ENCODE measurements around the gene STBD1.
"Not testable (repeated sequence)": the region's sequence is repeated elsewhere in the genome, so short reads cannot be mapped to it uniquely, and the experiment has no call there.

The STBD1 gene

GRCh38 chr4:76334885-76335284 lies 28.4 kb downstream of the STBD1 start:
- no peak for DNase-seq

DNA sequence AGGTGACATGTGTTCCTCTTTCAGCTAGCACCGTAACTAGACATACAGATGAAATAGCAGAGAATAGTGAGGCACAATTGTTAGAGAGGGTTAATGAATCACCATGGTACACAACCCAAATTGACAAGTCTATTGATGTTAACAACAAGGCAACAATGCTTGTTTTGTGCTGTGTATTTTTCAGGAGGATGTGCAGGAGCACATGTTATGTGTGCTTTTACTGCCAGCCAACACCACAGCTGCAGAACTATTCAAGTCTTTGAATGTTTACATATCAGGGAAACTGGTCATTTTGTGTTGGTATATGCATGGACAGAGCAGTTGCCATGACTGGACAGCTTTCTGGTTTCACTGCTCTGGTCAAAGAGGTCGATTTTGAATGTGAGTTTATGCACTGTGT lies 32.8 kb downstream of the STBD1 start:
- no peak for DNase-seq

- DNase-seq: no peak
Measured at GRCh38 chr4:76341063-76341462, 34.5 kb downstream of the STBD1 start.

DNA sequence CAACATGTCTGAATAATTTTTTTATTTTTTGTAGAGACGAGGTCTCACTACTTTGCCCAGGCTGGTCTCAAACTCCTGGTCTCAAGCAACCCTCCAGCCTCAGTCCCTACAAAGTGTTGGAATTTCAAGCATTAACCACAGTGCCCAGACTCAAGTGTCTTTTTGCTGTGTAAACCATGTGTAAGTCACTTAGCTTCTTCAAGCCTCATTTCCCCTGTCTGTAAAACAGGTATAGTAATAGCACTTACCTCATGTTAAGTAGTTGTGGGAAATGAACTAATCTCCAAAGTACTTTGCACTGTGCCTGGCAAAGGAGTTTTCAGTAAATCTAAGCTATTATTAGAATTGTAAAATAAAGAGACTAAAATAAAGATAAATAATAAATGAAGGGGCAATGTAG lies 35.7 kb downstream of the STBD1 start:
- DNase-seq: no peak

GRCh38 chr4:76342803-76343202 lies 36.3 kb downstream of the STBD1 start:
- no peak for DNase-seq

- DNase-seq: no peak
Measured at GRCh38 chr4:76354517-76355473, 48.3 kb downstream of the STBD1 start.

- no peak for DNase-seq
Measured at GRCh38 chr4:76357981-76358380, 51.4 kb downstream of the STBD1 start.

GRCh38 chr4:76359881-76360466 lies 53.4 kb downstream of the STBD1 start:
- not testable (repeated sequence) for DNase-seq
